Measurements from ENCODE around the gene MATN4. TPM values are rescaled to one million over a fixed set of nuclear protein-coding genes. Genes with fewer than 3 reads are reported as not detected.
A peak's percentile ranks its signal among the peaks of the same experiment; 100 is the strongest.

The MATN4 gene
- total RNA-seq, 1 experiment from 2014 or later: 1.9 TPM

DNA sequence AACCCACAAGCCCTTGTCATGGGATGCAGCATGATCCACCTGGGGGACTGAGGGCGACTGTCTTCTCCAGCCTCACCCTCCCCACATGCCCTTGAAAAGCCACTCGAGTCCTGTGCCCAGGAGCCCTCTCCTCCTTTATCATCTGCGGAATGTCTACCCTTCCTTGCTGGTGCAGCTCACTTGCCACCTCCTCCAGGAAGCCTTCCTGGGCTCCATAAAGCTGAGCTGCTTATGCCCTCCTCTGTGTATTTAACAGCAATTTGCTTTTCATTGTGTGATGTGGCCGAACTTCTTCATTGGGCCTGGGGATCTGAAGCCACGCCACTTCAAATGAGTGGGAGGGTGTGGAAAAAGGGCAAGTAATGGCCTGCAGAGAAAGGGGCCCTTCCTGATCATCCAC is 19.2 kb downstream of the MATN4 start (continued):
- TF ChIP-seq, protein P1, sequence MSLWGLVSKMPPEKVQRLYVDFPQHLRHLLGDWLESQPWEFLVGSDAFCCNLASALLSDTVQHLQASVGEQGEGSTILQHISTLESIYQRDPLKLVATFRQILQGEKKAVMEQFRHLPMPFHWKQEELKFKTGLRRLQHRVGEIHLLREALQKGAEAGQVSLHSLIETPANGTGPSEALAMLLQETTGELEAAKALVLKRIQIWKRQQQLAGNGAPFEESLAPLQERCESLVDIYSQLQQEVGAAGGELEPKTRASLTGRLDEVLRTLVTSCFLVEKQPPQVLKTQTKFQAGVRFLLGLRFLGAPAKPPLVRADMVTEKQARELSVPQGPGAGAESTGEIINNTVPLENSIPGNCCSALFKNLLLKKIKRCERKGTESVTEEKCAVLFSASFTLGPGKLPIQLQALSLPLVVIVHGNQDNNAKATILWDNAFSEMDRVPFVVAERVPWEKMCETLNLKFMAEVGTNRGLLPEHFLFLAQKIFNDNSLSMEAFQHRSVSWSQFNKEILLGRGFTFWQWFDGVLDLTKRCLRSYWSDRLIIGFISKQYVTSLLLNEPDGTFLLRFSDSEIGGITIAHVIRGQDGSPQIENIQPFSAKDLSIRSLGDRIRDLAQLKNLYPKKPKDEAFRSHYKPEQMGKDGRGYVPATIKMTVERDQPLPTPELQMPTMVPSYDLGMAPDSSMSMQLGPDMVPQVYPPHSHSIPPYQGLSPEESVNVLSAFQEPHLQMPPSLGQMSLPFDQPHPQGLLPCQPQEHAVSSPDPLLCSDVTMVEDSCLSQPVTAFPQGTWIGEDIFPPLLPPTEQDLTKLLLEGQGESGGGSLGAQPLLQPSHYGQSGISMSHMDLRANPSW (CRISPR knock-in tag; conservative IDR thresholded peaks at IDR 0.05; ENCODE audit: low read depth): no peak
- TF ChIP-seq TCF7 (CRISPR knock-in tag; IDR thresholded peaks at IDR 0.05; ENCODE audit: low read depth) (no peak), MXD4 (CRISPR knock-in tag; IDR thresholded peaks at IDR 0.05; ENCODE audit: borderline replicate concordance) (no peak), NFATC4 (CRISPR knock-in tag; IDR thresholded peaks at IDR 0.05) (no peak)
- TF ChIP-seq, protein P2, sequence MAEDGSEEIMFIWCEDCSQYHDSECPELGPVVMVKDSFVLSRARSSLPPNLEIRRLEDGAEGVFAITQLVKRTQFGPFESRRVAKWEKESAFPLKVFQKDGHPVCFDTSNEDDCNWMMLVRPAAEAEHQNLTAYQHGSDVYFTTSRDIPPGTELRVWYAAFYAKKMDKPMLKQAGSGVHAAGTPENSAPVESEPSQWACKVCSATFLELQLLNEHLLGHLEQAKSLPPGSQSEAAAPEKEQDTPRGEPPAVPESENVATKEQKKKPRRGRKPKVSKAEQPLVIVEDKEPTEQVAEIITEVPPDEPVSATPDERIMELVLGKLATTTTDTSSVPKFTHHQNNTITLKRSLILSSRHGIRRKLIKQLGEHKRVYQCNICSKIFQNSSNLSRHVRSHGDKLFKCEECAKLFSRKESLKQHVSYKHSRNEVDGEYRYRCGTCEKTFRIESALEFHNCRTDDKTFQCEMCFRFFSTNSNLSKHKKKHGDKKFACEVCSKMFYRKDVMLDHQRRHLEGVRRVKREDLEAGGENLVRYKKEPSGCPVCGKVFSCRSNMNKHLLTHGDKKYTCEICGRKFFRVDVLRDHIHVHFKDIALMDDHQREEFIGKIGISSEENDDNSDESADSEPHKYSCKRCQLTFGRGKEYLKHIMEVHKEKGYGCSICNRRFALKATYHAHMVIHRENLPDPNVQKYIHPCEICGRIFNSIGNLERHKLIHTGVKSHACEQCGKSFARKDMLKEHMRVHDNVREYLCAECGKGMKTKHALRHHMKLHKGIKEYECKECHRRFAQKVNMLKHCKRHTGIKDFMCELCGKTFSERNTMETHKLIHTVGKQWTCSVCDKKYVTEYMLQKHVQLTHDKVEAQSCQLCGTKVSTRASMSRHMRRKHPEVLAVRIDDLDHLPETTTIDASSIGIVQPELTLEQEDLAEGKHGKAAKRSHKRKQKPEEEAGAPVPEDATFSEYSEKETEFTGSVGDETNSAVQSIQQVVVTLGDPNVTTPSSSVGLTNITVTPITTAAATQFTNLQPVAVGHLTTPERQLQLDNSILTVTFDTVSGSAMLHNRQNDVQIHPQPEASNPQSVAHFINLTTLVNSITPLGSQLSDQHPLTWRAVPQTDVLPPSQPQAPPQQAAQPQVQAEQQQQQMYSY (CRISPR knock-in tag; IDR thresholded peaks at IDR 0.05): no peak

DNA sequence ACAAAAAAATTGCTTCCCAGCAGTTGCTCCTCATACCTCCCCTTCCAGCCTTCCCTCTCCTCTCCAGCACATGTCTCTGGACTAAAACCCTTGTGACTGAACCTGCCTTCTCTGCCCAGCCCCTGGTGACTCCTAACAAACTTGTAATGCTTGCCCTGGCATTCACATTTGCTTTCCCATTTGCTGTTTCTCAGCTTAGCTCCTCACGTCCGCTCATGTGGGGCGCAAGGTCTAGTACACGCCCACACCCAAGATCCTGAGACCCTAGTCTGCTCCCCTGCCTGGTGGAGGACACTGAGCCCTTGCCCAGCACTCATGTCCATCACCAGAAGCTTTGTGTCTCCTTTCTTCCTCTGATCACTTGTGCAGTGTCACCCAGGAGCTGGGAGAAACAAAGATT is 19.7 kb downstream of the MATN4 start:
- Mint-ChIP-seq H3K27ac (peak overlapping the region; percentile 3; the same call in 1 of the 2 replicates), H3K9me3 (no peaks in the 10 kb centered on the region), H3K4me3 (no peak overlapping the region), H3K27me3 (ENCODE audit: low read depth) (peaks cover 41% of the 10 kb centered on the region), H3K36me3 (no peaks in the 10 kb centered on the region), H3K4me1 (peaks cover 7% of the 10 kb centered on the region; the same call in 1 of the 2 replicates)
- ATAC-seq (no peak), DNase-seq (ENCODE audit: low spot score) (no peak)
- POLR2A ChIA-PET: no interaction called here
- CTCF ChIA-PET: interaction anchor here (0.6 to 1.6 kb wide), 6 partner anchors 15 to 177 kb away, joined by 3 to 5 read pairs (median 4); no protein-coding TSS in a partner anchor
- TF ChIP-seq ESRRA (CRISPR knock-in tag; IDR thresholded peaks at IDR 0.05; ENCODE audit: borderline replicate concordance) (no peak), TP53 (CRISPR knock-in tag; IDR thresholded peaks at IDR 0.05) (no peak), MYBL2 (CRISPR knock-in tag; IDR thresholded peaks at IDR 0.05) (no peak), RELA (CRISPR knock-in tag; IDR thresholded peaks at IDR 0.05; ENCODE audit: borderline replicate concordance) (no peak), EMX1 (CRISPR knock-in tag; IDR thresholded peaks at IDR 0.05) (no peak), NFE2L1 (CRISPR knock-in tag; IDR thresholded peaks at IDR 0.05) (no peak), JAZF1 (CRISPR knock-in tag; IDR thresholded peaks at IDR 0.05) (no peak)
- TF ChIP-seq, protein P3, sequence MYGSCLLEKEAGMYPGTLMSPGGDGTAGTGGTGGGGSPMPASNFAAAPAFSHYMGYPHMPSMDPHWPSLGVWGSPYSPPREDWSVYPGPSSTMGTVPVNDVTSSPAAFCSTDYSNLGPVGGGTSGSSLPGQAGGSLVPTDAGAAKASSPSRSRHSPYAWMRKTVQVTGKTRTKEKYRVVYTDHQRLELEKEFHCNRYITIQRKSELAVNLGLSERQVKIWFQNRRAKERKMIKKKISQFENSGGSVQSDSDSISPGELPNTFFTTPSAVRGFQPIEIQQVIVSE (CRISPR knock-in tag; IDR thresholded peaks at IDR 0.05; ENCODE audit: borderline replicate concordance): no peak
- TF ChIP-seq, protein P4, sequence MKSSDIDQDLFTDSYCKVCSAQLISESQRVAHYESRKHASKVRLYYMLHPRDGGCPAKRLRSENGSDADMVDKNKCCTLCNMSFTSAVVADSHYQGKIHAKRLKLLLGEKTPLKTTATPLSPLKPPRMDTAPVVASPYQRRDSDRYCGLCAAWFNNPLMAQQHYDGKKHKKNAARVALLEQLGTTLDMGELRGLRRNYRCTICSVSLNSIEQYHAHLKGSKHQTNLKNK (CRISPR knock-in tag; IDR thresholded peaks at IDR 0.05): no peak
- TF ChIP-seq, protein P5, sequence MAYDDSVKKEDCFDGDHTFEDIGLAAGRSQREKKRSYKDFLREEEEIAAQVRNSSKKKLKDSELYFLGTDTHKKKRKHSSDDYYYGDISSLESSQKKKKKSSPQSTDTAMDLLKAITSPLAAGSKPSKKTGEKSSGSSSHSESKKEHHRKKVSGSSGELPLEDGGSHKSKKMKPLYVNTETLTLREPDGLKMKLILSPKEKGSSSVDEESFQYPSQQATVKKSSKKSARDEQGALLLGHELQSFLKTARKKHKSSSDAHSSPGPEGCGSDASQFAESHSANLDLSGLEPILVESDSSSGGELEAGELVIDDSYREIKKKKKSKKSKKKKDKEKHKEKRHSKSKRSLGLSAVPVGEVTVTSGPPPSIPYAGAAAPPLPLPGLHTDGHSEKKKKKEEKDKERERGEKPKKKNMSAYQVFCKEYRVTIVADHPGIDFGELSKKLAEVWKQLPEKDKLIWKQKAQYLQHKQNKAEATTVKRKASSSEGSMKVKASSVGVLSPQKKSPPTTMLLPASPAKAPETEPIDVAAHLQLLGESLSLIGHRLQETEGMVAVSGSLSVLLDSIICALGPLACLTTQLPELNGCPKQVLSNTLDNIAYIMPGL (CRISPR knock-in tag; IDR thresholded peaks at IDR 0.05): no peak
- TF ChIP-seq, protein P6, sequence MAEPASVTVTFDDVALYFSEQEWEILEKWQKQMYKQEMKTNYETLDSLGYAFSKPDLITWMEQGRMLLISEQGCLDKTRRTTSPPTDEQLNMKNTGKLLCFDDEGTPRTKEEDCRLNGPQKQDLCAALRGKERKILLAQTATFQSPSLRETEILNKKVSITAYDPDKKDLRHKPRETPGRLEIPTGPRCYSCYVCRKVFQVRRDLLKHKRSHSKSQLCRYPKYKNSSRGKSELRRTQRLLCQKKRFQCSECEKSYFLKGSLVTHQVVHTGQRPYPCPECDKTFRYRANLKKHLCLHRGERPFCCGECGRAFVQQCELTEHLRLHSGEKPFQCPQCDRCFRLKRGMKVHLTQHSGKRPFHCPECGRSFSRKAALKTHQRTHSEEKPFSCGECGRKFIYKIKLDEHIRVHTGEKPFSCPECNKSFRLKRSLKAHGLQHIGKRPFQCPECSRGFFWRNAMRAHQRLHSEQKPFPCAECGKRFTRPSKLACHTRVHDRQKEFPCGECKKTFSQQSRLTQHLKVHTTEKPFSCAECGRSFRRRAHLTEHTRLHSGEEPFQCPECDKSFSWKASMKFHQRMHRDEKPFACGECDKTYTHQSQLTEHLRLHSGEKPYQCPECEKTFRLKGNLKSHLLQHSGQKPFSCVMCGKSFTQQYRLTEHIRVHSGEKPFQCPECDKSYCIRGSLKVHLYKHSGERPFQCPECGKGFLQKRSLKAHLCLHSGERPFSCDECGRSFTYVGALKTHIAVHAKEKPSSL (CRISPR knock-in tag; conservative IDR thresholded peaks at IDR 0.05): no peak
- TF ChIP-seq, protein P7, sequence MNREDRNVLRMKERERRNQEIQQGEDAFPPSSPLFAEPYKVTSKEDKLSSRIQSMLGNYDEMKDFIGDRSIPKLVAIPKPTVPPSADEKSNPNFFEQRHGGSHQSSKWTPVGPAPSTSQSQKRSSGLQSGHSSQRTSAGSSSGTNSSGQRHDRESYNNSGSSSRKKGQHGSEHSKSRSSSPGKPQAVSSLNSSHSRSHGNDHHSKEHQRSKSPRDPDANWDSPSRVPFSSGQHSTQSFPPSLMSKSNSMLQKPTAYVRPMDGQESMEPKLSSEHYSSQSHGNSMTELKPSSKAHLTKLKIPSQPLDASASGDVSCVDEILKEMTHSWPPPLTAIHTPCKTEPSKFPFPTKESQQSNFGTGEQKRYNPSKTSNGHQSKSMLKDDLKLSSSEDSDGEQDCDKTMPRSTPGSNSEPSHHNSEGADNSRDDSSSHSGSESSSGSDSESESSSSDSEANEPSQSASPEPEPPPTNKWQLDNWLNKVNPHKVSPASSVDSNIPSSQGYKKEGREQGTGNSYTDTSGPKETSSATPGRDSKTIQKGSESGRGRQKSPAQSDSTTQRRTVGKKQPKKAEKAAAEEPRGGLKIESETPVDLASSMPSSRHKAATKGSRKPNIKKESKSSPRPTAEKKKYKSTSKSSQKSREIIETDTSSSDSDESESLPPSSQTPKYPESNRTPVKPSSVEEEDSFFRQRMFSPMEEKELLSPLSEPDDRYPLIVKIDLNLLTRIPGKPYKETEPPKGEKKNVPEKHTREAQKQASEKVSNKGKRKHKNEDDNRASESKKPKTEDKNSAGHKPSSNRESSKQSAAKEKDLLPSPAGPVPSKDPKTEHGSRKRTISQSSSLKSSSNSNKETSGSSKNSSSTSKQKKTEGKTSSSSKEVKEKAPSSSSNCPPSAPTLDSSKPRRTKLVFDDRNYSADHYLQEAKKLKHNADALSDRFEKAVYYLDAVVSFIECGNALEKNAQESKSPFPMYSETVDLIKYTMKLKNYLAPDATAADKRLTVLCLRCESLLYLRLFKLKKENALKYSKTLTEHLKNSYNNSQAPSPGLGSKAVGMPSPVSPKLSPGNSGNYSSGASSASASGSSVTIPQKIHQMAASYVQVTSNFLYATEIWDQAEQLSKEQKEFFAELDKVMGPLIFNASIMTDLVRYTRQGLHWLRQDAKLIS (CRISPR knock-in tag; IDR thresholded peaks at IDR 0.05; ENCODE audit: borderline replicate concordance): no peak
- TF ChIP-seq, protein P8, sequence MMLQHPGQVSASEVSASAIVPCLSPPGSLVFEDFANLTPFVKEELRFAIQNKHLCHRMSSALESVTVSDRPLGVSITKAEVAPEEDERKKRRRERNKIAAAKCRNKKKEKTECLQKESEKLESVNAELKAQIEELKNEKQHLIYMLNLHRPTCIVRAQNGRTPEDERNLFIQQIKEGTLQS (CRISPR knock-in tag; conservative IDR thresholded peaks at IDR 0.05): no peak
- TF ChIP-seq, protein P9, sequence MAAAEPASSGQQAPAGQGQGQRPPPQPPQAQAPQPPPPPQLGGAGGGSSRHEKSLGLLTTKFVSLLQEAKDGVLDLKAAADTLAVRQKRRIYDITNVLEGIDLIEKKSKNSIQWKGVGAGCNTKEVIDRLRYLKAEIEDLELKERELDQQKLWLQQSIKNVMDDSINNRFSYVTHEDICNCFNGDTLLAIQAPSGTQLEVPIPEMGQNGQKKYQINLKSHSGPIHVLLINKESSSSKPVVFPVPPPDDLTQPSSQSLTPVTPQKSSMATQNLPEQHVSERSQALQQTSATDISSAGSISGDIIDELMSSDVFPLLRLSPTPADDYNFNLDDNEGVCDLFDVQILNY (CRISPR knock-in tag; IDR thresholded peaks at IDR 0.05): no peak

Data from WTC11 (cell line).